PC-3 (cell line): ENCODE data around the gene DOK3.

Experiments used
- CTCF ChIP-seq: fragments of 300-600 bp; sonication (generic); conservative IDR thresholded peaks from 2 replicates; pipeline ENCODE4 v1.5.1; 2017; ENCODE audit warnings: antibody characterized with exemption, low read depth, mild to moderate bottlenecking, low read length
- EZH2 ChIP-seq: fragments of 300-600 bp; sonication (generic); IDR thresholded peaks from one replicate; pipeline ENCODE4 v1.6.1; 2017; ENCODE audit warnings: antibody characterized with exemption, mild to moderate bottlenecking, low read length; ENCODE audit not compliant: unreplicated experiment
- EZH2phosphoT487 ChIP-seq: fragments of 300-600 bp; sonication (generic); IDR thresholded peaks from 2 replicates; pipeline ENCODE4 v1.6.1; 2018; ENCODE audit warnings: mild to moderate bottlenecking, antibody characterized with exemption, low read length, borderline replicate concordance

DNA sequence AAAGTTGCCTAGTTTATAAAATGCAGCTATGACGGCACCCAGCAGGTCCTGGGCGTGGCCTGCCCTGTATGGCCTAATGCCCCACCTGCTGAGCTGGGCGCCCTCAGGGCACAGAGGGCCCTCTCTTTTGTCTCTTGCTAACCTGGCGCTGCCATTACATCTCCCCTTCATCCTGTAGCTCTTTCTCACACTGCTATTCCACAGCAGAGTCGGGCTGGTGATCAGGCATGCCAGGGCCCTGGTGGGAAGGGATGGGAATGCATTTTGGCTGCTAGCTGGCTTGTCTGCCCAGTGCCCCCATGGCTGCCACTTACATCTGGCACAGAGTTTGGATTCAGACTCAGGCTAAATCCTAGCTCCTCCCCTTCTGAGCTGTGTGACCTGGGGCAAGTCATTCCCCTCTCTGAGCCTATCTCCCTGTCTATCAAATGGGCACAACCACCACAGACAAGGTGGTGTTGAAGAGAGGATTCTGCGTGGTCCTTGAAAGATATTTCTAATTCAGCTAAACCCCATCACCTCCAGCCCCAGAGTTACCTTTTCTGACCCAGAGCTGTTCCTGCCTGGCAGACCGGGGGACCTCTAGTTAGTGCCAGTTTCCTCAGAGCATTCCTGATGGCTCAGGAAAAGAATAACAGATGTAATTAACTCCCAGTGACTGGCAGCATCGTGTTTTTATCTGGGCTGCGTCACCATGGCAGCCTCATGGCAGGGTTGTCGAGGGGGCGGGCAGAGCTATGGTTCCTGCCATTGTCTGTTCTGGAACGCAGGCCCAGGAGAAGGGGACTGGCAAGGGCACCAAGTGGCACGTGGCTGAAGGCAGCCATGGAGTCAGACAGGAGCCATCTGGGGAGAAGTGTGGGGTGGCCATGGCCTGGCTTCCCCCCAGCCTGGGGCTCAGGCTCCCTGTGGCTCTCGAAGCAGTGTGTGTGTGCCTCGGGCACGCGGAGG lies 56.7 kb downstream of the DOK3 start:
- TF ChIP-seq CTCF (no peak; the same call in 1 of the 2 replicates), EZH2phosphoT487 (no peak), EZH2 (no peak)
